Gastrocnemius medialis (tissue), 4 donors: ENCODE data around the gene GRM8. TPM values are rescaled to one million over a fixed set of nuclear protein-coding genes. Genes with fewer than 3 reads are reported as not detected.

Experiments
- ATAC-seq, 2 donors: fragments of 150-250 bp; one replicate each; pipeline ENCODE4 v1.9.1; 2016
- DNase-seq, 2 donors: peaks; one replicate each; pipeline ENCODE4 v3.0.0-alpha.2; 2019
- H3K27ac ChIP-seq, 4 donors: fragments of 200-600 bp; sonication (generic); 1 replicate in 1 of 4; 2 replicates in 3 of 4; pipeline ENCODE4 v1.5.1; 2016 to 2018; ENCODE audit warnings: mild to moderate bottlenecking in 2 of 4, moderate library complexity in 1 of 4
- H3K27me3 ChIP-seq, 3 donors: fragments of 200-600 bp; sonication (generic) in 2 of 3; 1 replicate in 1 of 3; 2 replicates in 2 of 3; pipeline versions ENCODE4 v1.5.1 to v1.6.0; 2016 to 2019; ENCODE audit warnings: mild to moderate bottlenecking in 1 of 3, moderate library complexity in 1 of 3
- H3K36me3 ChIP-seq, 2 donors: fragments of 200-600 bp; sonication (generic) in 1 of 2; one replicate each; pipeline ENCODE4 v1.5.1; 2017 to 2018
- H3K4me1 ChIP-seq, 2 donors: fragments of 200-600 bp; sonication (generic) in 1 of 2; one replicate each; pipeline ENCODE4 v1.5.1; 2016 to 2017; ENCODE audit warnings: mild to moderate bottlenecking in 2 of 2
- H3K4me3 ChIP-seq, 4 donors: fragments of 200-600 bp; sonication (generic) in 3 of 4; 1 replicate in 1 of 4; 2 replicates in 3 of 4; pipeline ENCODE4 v1.5.1; 2016 to 2019; ENCODE audit warnings: mild to moderate bottlenecking in 2 of 4
- H3K9me3 ChIP-seq, 3 donors: fragments of 200-600 bp; sonication (generic) in 2 of 3; 1 replicate in 1 of 3; 2 replicates in 2 of 3; pipeline ENCODE4 v1.5.1; 2016 to 2019
- POLR2A ChIP-seq, 2 donors: fragments of 450-650 bp; IDR thresholded peaks; one replicate each; pipeline ENCODE4 v1.6.1; 2017; ENCODE audit warnings: antibody characterized with exemption in 2 of 2, mild to moderate bottlenecking in 2 of 2, moderate library complexity in 2 of 2
- in situ Hi-C, 4 donors: fragments of 200-750 bp; cut with MboI; loops; one replicate each; pipeline versions ENCODE4 v1.15.0 to v1.8.0; 2017; ENCODE audit warnings: low sequenced_read_pairs in 4 of 4
- intact Hi-C: fragments of 100-400 bp; cut with DNase I; formaldehyde crosslinking; loops from one replicate; pipeline ENCODE4 v1.15.1; 2023; ENCODE audit warnings: low total_unique reads
- total RNA-seq, 4 donors: library from RNA; depleted of rRNA; stranded (reverse); fragments of >200 nt; gene quantifications; one replicate each; pipeline versions ENCODE4 v1.1.0 to v1.2.3, GENCODE V29; 2016
- TF ChIP-seq, protein P1 (sequence below), 5 experiments: fragments of 450-650 bp in 3 of 5; fragments of 200-600 bp in 2 of 5; sonication (generic) in 2 of 5; IDR thresholded peaks in 4 of 5; conservative IDR thresholded peaks in 1 of 5; 1 replicate in 4 of 5; 2 replicates in 1 of 5; pipeline ENCODE4 v1.5.1; 2016 to 2019; ENCODE audit warnings: antibody characterized with exemption in 5 of 5, mild to moderate bottlenecking in 3 of 5, moderate library complexity in 3 of 5

Gene GRM8
- total RNA-seq, 4 donors from 2014 or later = not detected

DNA sequence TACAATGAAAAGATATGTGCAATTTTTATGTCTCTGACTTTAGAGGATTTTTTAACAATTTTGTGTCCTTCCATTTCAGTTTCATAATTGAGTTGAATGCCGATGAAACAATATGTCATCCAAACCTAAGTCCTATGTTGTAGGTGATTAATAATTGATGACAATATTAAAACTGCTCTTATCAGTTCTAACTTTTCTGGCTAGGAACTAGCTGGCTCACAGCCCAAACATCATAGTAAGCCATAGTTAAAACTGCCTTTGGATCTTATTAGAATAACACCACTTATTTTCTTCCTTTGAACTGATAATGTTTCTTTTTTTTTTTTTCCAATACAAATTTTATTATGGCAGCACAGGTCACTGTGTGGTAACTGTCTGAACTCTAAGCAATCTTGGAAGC is 230.9 kb downstream of the GRM8 start:
- in situ Hi-C loops (no loop called here), intact Hi-C loops (no loop called here)
- no peak for ATAC-seq
- Histone ChIP-seq H3K4me1 (no peaks in the 10 kb centered on the region), H3K36me3 (no peaks in the 10 kb centered on the region), H3K4me3 (no peak overlapping the region), H3K27ac (no peak overlapping the region), H3K27me3 (no peaks in the 10 kb centered on the region), H3K9me3 (no peaks in the 10 kb centered on the region)
- TF ChIP-seq, protein P1, sequence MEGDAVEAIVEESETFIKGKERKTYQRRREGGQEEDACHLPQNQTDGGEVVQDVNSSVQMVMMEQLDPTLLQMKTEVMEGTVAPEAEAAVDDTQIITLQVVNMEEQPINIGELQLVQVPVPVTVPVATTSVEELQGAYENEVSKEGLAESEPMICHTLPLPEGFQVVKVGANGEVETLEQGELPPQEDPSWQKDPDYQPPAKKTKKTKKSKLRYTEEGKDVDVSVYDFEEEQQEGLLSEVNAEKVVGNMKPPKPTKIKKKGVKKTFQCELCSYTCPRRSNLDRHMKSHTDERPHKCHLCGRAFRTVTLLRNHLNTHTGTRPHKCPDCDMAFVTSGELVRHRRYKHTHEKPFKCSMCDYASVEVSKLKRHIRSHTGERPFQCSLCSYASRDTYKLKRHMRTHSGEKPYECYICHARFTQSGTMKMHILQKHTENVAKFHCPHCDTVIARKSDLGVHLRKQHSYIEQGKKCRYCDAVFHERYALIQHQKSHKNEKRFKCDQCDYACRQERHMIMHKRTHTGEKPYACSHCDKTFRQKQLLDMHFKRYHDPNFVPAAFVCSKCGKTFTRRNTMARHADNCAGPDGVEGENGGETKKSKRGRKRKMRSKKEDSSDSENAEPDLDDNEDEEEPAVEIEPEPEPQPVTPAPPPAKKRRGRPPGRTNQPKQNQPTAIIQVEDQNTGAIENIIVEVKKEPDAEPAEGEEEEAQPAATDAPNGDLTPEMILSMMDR (IDR thresholded peaks at IDR 0.05 in 4 of 5, conservative IDR thresholded peaks at IDR 0.05 in 1 of 5) = no peak
- no peak for TF ChIP-seq POLR2A (IDR thresholded peaks at IDR 0.05)
- DNase-seq = no peak

DNA sequence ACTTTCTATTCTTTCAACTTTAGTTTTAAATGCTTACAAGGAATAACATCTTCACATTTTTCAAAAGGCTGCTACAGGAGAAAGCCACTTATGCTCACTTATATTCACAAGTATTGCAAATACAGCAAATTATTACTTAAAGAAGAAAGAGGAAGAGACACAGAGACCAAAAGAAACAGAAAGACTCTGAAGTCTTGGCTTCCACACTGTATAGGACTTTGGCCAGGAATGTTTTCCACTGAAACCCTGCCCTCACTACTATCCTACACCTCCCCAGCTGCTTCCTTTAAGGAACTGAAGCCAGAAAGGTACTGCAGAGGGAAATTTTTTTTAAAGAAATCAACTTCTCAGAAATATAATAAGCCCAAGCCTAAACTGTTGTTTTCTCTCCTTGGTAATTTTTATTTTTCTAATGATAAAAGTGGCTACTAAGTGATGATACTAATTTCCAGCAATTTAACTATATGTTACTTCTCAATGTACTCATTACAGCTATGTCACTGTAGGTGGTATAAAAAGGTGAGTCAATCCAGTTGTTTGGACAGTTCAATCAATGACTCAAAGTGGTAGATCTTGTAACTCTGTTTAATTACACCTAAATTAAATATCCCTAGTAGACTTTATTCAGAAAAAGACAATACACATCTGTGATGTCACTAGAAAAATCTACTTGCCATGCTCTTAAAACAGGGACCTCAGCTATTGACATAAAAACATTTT is 231.6 kb downstream of the GRM8 start:
- in situ Hi-C loops = no loop called here
- Histone ChIP-seq H3K4me1 (no peaks in the 10 kb centered on the region), H3K36me3 (no peaks in the 10 kb centered on the region), H3K27me3 (no peaks in the 10 kb centered on the region), H3K9me3 (no peaks in the 10 kb centered on the region), H3K27ac (no peak overlapping the region), H3K4me3 (no peak overlapping the region)
- DNase-seq = no peak
- no peak for ATAC-seq
- TF ChIP-seq, protein P1 (IDR thresholded peaks at IDR 0.05 in 4 of 5, conservative IDR thresholded peaks at IDR 0.05 in 1 of 5) = no peak
- no peak for TF ChIP-seq POLR2A (IDR thresholded peaks at IDR 0.05)
- intact Hi-C loops = no loop called here

DNA sequence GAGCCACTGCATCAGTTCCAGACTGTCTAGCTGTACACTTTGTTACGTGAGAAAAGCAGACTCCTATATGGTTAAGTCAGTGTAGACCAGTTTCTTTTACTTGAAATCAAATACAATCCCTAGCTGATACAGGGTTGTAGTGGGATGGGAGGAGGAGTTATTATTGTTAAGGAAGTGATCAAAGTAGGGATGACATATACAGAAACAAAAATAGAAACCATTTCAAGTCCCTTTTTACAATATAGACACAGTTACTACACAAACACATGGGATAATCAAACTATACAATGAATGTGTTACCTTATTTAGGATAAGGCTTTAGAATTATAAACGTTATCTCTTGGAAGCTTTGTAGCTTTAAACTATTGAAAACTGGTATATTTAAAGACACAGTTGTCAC is 233.9 kb downstream of the GRM8 start:
- no peak overlapping the region for H3K4me3 ChIP-seq
- H3K27me3 ChIP-seq = no peaks in the 10 kb centered on the region
- DNase-seq (no peak), ATAC-seq (no peak)
- in situ Hi-C loops (no loop called here), intact Hi-C loops (no loop called here)
- no peaks in the 10 kb centered on the region for H3K4me1 ChIP-seq
- TF ChIP-seq, protein P1 (IDR thresholded peaks at IDR 0.05 in 4 of 5, conservative IDR thresholded peaks at IDR 0.05 in 1 of 5) = no peak
- TF ChIP-seq POLR2A (IDR thresholded peaks at IDR 0.05) = no peak
- H3K36me3 ChIP-seq = no peaks in the 10 kb centered on the region
- no peak overlapping the region for H3K27ac ChIP-seq
- no peaks in the 10 kb centered on the region for H3K9me3 ChIP-seq

DNA sequence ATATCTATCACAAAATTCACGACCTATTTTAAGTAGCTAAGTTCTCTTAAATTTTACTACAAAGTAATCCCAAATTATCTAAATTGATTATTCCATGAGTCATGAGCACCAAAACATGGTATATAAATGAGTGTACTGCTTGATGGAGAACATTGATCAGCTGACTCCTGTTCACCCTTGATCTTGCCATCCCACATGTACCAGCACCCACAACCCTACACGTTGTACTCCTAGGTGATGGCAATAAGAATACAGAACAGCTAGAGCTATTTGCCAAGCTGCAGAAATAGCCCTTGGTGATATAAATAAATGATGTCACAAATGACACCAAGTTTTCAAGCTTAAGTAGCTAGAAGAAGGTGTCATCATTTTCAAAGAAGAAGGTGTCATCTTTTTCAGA is 235.5 kb downstream of the GRM8 start:
- intact Hi-C loops (no loop called here), in situ Hi-C loops (no loop called here)
- no peak overlapping the region for H3K27ac ChIP-seq
- H3K4me3 ChIP-seq = no peak overlapping the region
- H3K36me3 ChIP-seq = no peaks in the 10 kb centered on the region
- ATAC-seq = no peak
- no peak for DNase-seq
- H3K4me1 ChIP-seq = no peaks in the 10 kb centered on the region
- TF ChIP-seq POLR2A (IDR thresholded peaks at IDR 0.05) = no peak
- TF ChIP-seq, protein P1 (IDR thresholded peaks at IDR 0.05 in 4 of 5, conservative IDR thresholded peaks at IDR 0.05 in 1 of 5) = no peak
- no peaks in the 10 kb centered on the region for H3K27me3 ChIP-seq
- no peaks in the 10 kb centered on the region for H3K9me3 ChIP-seq

DNA sequence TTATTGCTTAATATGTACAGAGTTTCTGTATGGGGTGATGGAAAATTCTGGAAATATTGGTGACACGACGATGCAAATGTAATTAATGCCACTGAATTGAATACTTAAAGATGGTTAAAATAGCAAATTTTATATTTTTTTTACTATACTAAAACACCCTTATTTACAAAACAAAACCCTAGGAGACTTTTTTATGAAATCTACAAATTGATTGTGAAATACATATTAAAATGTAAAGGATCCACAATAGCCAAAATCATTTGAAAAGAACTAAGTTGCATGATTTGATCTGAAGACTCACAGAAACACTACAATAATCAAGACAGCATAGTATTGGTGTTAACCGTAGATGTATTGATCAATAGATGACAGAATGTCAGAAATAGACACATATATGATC is 252.0 kb downstream of the GRM8 start:
- intact Hi-C loops = no loop called here
- in situ Hi-C loops = no loop called here
- no peak for DNase-seq
- no peak for ATAC-seq
- TF ChIP-seq POLR2A (IDR thresholded peaks at IDR 0.05) = no peak
- TF ChIP-seq, protein P1 (IDR thresholded peaks at IDR 0.05 in 4 of 5, conservative IDR thresholded peaks at IDR 0.05 in 1 of 5) = no peak
- Histone ChIP-seq H3K27ac (no peak overlapping the region), H3K27me3 (no peaks in the 10 kb centered on the region), H3K4me1 (no peaks in the 10 kb centered on the region), H3K9me3 (no peaks in the 10 kb centered on the region), H3K36me3 (no peaks in the 10 kb centered on the region), H3K4me3 (no peak overlapping the region)
